K562 (cell line): ENCODE data around the gene FAM117A. TPM values are rescaled to one million over a fixed set of nuclear protein-coding genes. Genes with fewer than 3 reads are reported as not detected.

Experiments
- ATAC-seq: fragments of 200-7000 bp; cut with Tn5 transposase; 3 replicates; pipeline ENCODE4 v1.9.1; 2020; ENCODE audit warnings: moderate library complexity
- BruUV-seq: library from RNA; stranded (reverse); fragments of 400-500 nt; replicated peaks from 2 replicates; lab custom pipeline; 2021; lab: Mats Ljungman, UMichigan
- CTCF ChIA-PET: fragments of 300-600 bp; formaldehyde crosslinking; extraction: SDS; loops from one replicate; lab custom pipeline; 2021; ENCODE audit warnings: low intra/inter-chr PET ratio; lab: Yijun Ruan, JAX
- POLR2A ChIA-PET: fragments of 300-600, 350-650 bp; sonication (Branson Sonifier 250); formaldehyde crosslinking; extraction: SDS; loops from one replicate; lab custom pipeline; 2021; ENCODE audit warnings: antibody characterized with exemption, inconsistent platforms; lab: Yijun Ruan, JAX
- DNase-seq, 4 experiments: peaks; one replicate each; pipeline versions ENCODE4 v3.0.0 to v3.0.0-alpha.2; 2011 to 2018; ENCODE audit warnings: low spot score in 3 of 4, mixed read lengths in 3 of 4; ENCODE audit errors: extremely low read depth in 1 of 4
- FAIRE-seq: peaks from 2 replicates; lab custom pipeline; 2011; peaks lifted over from hg19 to GRCh38; lab: Jason Lieb, UNC
- H2AFZ ChIP-seq: 2 replicates; pipeline ENCODE4 v1.6.0; 2011; ENCODE audit warnings: low read depth, low read length, control low read depth, inconsistent platforms
- H3K27ac ChIP-seq: fragments of 200-600 bp; 3 replicates; pipeline ENCODE4 v1.8.0; 2011; ENCODE audit warnings: low read depth, mild to moderate bottlenecking, control low read depth, inconsistent platforms, low read length, moderate library complexity, mixed read lengths; ENCODE audit errors: extremely low read depth
- H3K27me3 ChIP-seq, 2 experiments: fragments of 300-600 bp in 1 of 2; 2 replicates in 1 of 2; 3 replicates in 1 of 2; pipeline versions ENCODE4 v1.6.0 to v1.8.0; 2011; ENCODE audit warnings: inconsistent platforms in 2 of 2, low read length in 2 of 2, mild to moderate bottlenecking in 1 of 2, mixed read lengths in 1 of 2, moderate library complexity in 1 of 2; ENCODE audit not compliant: control insufficient read depth in 2 of 2, insufficient read depth in 2 of 2
- H3K36me3 ChIP-seq: fragments of 300-600 bp; 3 replicates; pipeline ENCODE4 v1.8.0; 2011; ENCODE audit warnings: mild to moderate bottlenecking, low read length, inconsistent platforms; ENCODE audit not compliant: control insufficient read depth, insufficient read depth
- H3K4me1 ChIP-seq, 2 experiments: fragments of 200-600 bp in 1 of 2; replicated peaks in 1 of 2; 2 replicates in 1 of 2; 3 replicates in 1 of 2; pipeline versions ENCODE4 v1.5.1 to v1.8.0; 2011; ENCODE audit warnings: inconsistent platforms in 2 of 2, low read length in 2 of 2, mild to moderate bottlenecking in 1 of 2, mixed read lengths in 1 of 2, moderate library complexity in 1 of 2; ENCODE audit not compliant: control insufficient read depth in 2 of 2, insufficient read depth in 2 of 2
- H3K4me2 ChIP-seq: 2 replicates; pipeline ENCODE4 v1.6.1; 2011; ENCODE audit warnings: low read length, control low read depth, inconsistent platforms, mixed read lengths; ENCODE audit not compliant: insufficient read depth
- H3K4me3 ChIP-seq: fragments of 200-600 bp; sonication (generic), shearing (Covaris generic); 2 replicates; pipeline ENCODE4 v1.5.1; 2016; ENCODE audit warnings: control low read depth, inconsistent platforms
- H3K79me2 ChIP-seq: fragments of 200-600 bp; 3 replicates; pipeline ENCODE4 v1.8.0; 2011; ENCODE audit warnings: low read length, inconsistent platforms; ENCODE audit not compliant: control insufficient read depth, insufficient read depth
- H3K9ac ChIP-seq, 2 experiments: 2 replicates each; pipeline versions ENCODE4 v1.6.0 to v1.6.1; 2011; ENCODE audit warnings: low read depth in 2 of 2, low read length in 2 of 2, control low read depth in 1 of 2, inconsistent platforms in 1 of 2, mild to moderate bottlenecking in 1 of 2, mixed read lengths in 1 of 2; ENCODE audit not compliant: insufficient read depth in 1 of 2
- H3K9me1 ChIP-seq: one replicate; pipeline ENCODE4 v1.6.0; 2011; ENCODE audit warnings: inconsistent platforms, mild to moderate bottlenecking, low read length, moderate library complexity; ENCODE audit not compliant: control insufficient read depth, insufficient read depth
- H3K9me3 ChIP-seq: replicated peaks from 2 replicates; pipeline ENCODE4 v1.5.1; 2011; ENCODE audit warnings: low read depth, low read length, inconsistent platforms; ENCODE audit not compliant: control insufficient read depth, insufficient read depth
- H4K20me1 ChIP-seq: replicated peaks from 2 replicates; pipeline ENCODE4 v1.6.1; 2011; ENCODE audit warnings: low read length, inconsistent platforms, mixed read lengths; ENCODE audit not compliant: control insufficient read depth, insufficient read depth
- HNRNPK ChIP-seq: fragments of 200-400 bp; formaldehyde crosslinking; IDR thresholded peaks from one replicate; pipeline ENCODE4 v1.6.1; 2018; ENCODE audit warnings: mild to moderate bottlenecking, low read depth, low read length; ENCODE audit not compliant: poor library complexity, severe bottlenecking
- LCOR ChIP-seq: sonication (generic); formaldehyde crosslinking; IDR thresholded peaks from 2 replicates; pipeline ENCODE4 v1.8.0; 2022; ENCODE audit warnings: mild to moderate bottlenecking, missing genetic modification reagents
- PRDM10 ChIP-seq: fragments of 450-650 bp; IDR thresholded peaks from 2 replicates; pipeline ENCODE4 v1.6.1; 2018; ENCODE audit not compliant: partially characterized antibody
- ZNF282 ChIP-seq: sonication (generic); formaldehyde crosslinking; IDR thresholded peaks from 2 replicates; pipeline ENCODE4 v1.8.1; 2023; ENCODE audit warnings: missing genetic modification reagents
- WGBS: fragments of 100-300 bp; shearing (Covaris generic); methylation state at CpG from one replicate; pipeline ENCODE4 v1.1.6; 2016; ENCODE audit warnings: low coverage, mixed read lengths; ENCODE audit not compliant: insufficient coverage; ENCODE audit errors: missing lambda C conversion rate; 5-methylcytosine and 5-hydroxymethylcytosine counted together
- in situ Hi-C: fragments of 300-500 bp; cut with MboI; formaldehyde crosslinking; loops from 4 replicates; pipeline ENCODE4 v1.15.0; 2018; ENCODE audit warnings: inconsistent platforms, mixed read lengths
- intact Hi-C: fragments of 100-400 bp; cut with micrococcal nuclease; formaldehyde crosslinking; loops from 2 replicates; pipeline ENCODE4 v1.14.2; 2022
- polyA plus RNA-seq, 8 experiments: library from polyadenylated mRNA; depleted of rRNA in 4 of 8; stranded (reverse) in 5 of 8; unstranded in 3 of 8; fragments of >200 nt; fragmentation: Nextera tagmentation in 2 of 8; fragmentation: Illumina TruSeq in 1 of 8; extraction: Ambion mirVana in 2 of 8; extraction: Trizol in 1 of 8; gene quantifications; 2 replicates each; pipeline versions ENCODE4 v1.2.1 to v1.2.3, GENCODE V29; 2011 to 2014; ENCODE audit warnings: inconsistent platforms in 1 of 8, missing spikeins in 1 of 8
- total RNA-seq, 7 experiments: library from RNA; depleted of rRNA in 6 of 7; stranded (reverse); fragments of >200 nt in 6 of 7; fragmentation: Illumina TruSeq in 2 of 7; extraction: Trizol in 2 of 7; gene quantifications; 2 replicates each; pipeline versions ENCODE4 v1.2.1 to v1.2.3, GENCODE V29; 2011 to 2021; ENCODE audit warnings: low replicate concordance in 1 of 7

Gene FAM117A
- total and polyA plus RNA-seq, 9 of the 15 experiments (the other 6 are each of a cell fraction or from before 2014, with no cell fraction given): 3.1 to 79.7 (median 36.6) TPM

- H3K79me2 ChIP-seq: no peaks in the 10 kb centered on the region
- no peaks in the 10 kb centered on the region; a peak in 1 of 5 replicates for H3K27me3 ChIP-seq
- H3K36me3 ChIP-seq: peaks cover 8% of the 10 kb centered on the region; the same call in 1 of the 3 replicates
- H3K9ac ChIP-seq: no peak overlapping the region
- H3K9me1 ChIP-seq: no peaks in the 10 kb centered on the region
- BruUV-seq: no TSS peak
- DNase-seq (no peak), FAIRE-seq (no peak), ATAC-seq (no peak)
- H4K20me1 ChIP-seq: no peaks in the 10 kb centered on the region; the same call in 1 of the 2 replicates
- no peak for TF ChIP-seq ZNF282 (CRISPR knock-in tag)
- no peak for TF ChIP-seq PRDM10
- TF ChIP-seq HNRNPK: no peak
- TF ChIP-seq LCOR (CRISPR knock-in tag): 0 out of 2 replicates have a peak, but pooled peaks have one; percentile 0
- ChIA-PET CTCF (interaction anchor here (0.5 to 8.1 kb wide), 7 partner anchors 12 to 398 kb away, joined by 3 to 167 read pairs (median 6); partner anchors contain the start of genes NXPH3 and SLC35B1), POLR2A (interaction anchor here (0.6 to 2.0 kb wide), 6 partner anchors 12 to 203 kb away, joined by 3 to 5 read pairs (median 4); partner anchors contain the start of gene SLC35B1)
- H3K27ac ChIP-seq: no peak overlapping the region
- H2AFZ ChIP-seq: 0 out of 2 replicates have a peak overlapping the region, but pooled peaks have one; percentile 2
- intact Hi-C loops: loop anchor here (1.0 to 10.0 kb wide), 3 partner anchors 125 to 302 kb away; partner anchors contain the start of genes DLX3 and PHB1
- 26% methylated on average over 5 of the region's 5 CpGs for WGBS
- H3K4me1 ChIP-seq: peaks cover 0 to 4% of the 10 kb centered on the region in 2 experiments; a peak in 1 of 5 replicates
- H3K9me3 ChIP-seq: no peaks in the 10 kb centered on the region
- H3K4me3 ChIP-seq: no peak overlapping the region
- in situ Hi-C loops: loop anchor here (5.0 kb wide), 2 partner anchors 123 to 283 kb away; partner anchors contain the start of gene PHB1
- no peak overlapping the region for H3K4me2 ChIP-seq
Measured at GRCh38 chr17:49695698-49696232, 68.2 kb downstream of the FAM117A start.
